K562 (cell line): ENCODE results near the gene RALGPS1. TPM values are rescaled to one million over a fixed set of nuclear protein-coding genes. Genes with fewer than 3 reads are reported as not detected.

Source experiments
- BRD9 ChIP-seq: fragments of 450-650 bp; IDR thresholded peaks from 2 replicates; pipeline ENCODE4 v1.6.1; 2018; ENCODE audit warnings: low read depth; ENCODE audit not compliant: partially characterized antibody
- CBX2 ChIP-seq: fragments of 200-600 bp; sonication (generic); IDR thresholded peaks from one replicate; pipeline ENCODE4 v1.6.1; 2012; ENCODE audit warnings: mild to moderate bottlenecking, low read length, inconsistent platforms; ENCODE audit not compliant: insufficient read depth, poor library complexity, severe bottlenecking
- CREB3 ChIP-seq: fragments of 450-650 bp; conservative IDR thresholded peaks from 2 replicates; pipeline ENCODE4 v1.6.1; 2016; ENCODE audit warnings: missing genetic modification characterization, low read depth, mild to moderate bottlenecking, missing compliant biosample characterization, moderate library complexity
- DEAF1 ChIP-seq: fragments of 450-650 bp; formaldehyde crosslinking; IDR thresholded peaks from 2 replicates; pipeline ENCODE4 v1.4.0; 2020; ENCODE audit warnings: mild to moderate bottlenecking, moderate library complexity
- ELF2 ChIP-seq: fragments of 250-450 bp; sonication (Bioruptor Pico); IDR thresholded peaks from 2 replicates; pipeline ENCODE4 v1.5.0; 2021; ENCODE audit warnings: mild to moderate bottlenecking
- EP300 ChIP-seq: IDR thresholded peaks from 2 replicates; pipeline ENCODE4 v1.6.1; 2012; ENCODE audit warnings: low read length, improper control_type of control experiment
- ERF ChIP-seq: fragments of 450-650 bp; formaldehyde crosslinking; IDR thresholded peaks from 2 replicates; pipeline ENCODE4 v1.4.0; 2020; ENCODE audit warnings: mild to moderate bottlenecking, mixed read lengths
- MLX ChIP-seq, 2 experiments: fragments of 450-650 bp in 1 of 2; sonication (generic) in 1 of 2; formaldehyde crosslinking; conservative IDR thresholded peaks; 2 replicates each; pipeline versions ENCODE4 v1.4.0 to v1.8.1; 2020 to 2022; ENCODE audit warnings: mild to moderate bottlenecking in 1 of 2, missing genetic modification reagents in 1 of 2
- NR2F6 ChIP-seq: fragments of 450-650 bp; formaldehyde crosslinking; IDR thresholded peaks from 2 replicates; pipeline ENCODE4 v1.4.0; 2020; ENCODE audit warnings: mild to moderate bottlenecking
- NR4A1 ChIP-seq, 2 experiments: fragments of 250-450 bp in 1 of 2; fragments of 450-650 bp in 1 of 2; sonication (Bioruptor Pico) in 1 of 2; IDR thresholded peaks; 2 replicates each; pipeline versions ENCODE4 v1.4.0 to v1.6.1; 2016 to 2020; ENCODE audit warnings: mild to moderate bottlenecking in 2 of 2, missing compliant biosample characterization in 1 of 2, missing genetic modification characterization in 1 of 2, moderate library complexity in 1 of 2
- PBX2 ChIP-seq, 2 experiments: IDR thresholded peaks in 1 of 2; conservative IDR thresholded peaks in 1 of 2; 2 replicates each; pipeline ENCODE4 v1.6.1; 2016; ENCODE audit warnings: low read depth in 2 of 2, mild to moderate bottlenecking in 1 of 2, missing compliant biosample characterization in 1 of 2, missing genetic modification characterization in 1 of 2, moderate library complexity in 1 of 2
- RNF219 ChIP-seq: fragments of 250-450 bp; sonication (Bioruptor Pico); IDR thresholded peaks from 2 replicates; pipeline ENCODE4 v1.5.0; 2022; ENCODE audit warnings: mild to moderate bottlenecking
- SMAD3 ChIP-seq: fragments of 450-650 bp; formaldehyde crosslinking; conservative IDR thresholded peaks from 2 replicates; pipeline ENCODE4 v1.4.0; 2020; ENCODE audit warnings: mild to moderate bottlenecking
- ZBTB26 ChIP-seq: fragments of 450-650 bp; formaldehyde crosslinking; IDR thresholded peaks from 2 replicates; pipeline ENCODE4 v1.4.0; 2022; ENCODE audit warnings: missing genetic modification characterization
- ZNF184 ChIP-seq: sonication (generic); formaldehyde crosslinking; IDR thresholded peaks from 2 replicates; pipeline ENCODE4 v1.5.0; 2020; ENCODE audit warnings: missing genetic modification reagents
- ZNF316 ChIP-seq: fragments of 450-650 bp; IDR thresholded peaks from 2 replicates; pipeline ENCODE4 v1.6.1; 2016
- polyA plus RNA-seq, 8 experiments: library from polyadenylated mRNA; depleted of rRNA in 4 of 8; stranded (reverse) in 5 of 8; unstranded in 3 of 8; fragments of >200 nt; fragmentation: Nextera tagmentation in 2 of 8; fragmentation: Illumina TruSeq in 1 of 8; extraction: Ambion mirVana in 2 of 8; extraction: Trizol in 1 of 8; gene quantifications; 2 replicates each; pipeline versions ENCODE4 v1.2.1 to v1.2.3, GENCODE V29; 2011 to 2014; ENCODE audit warnings: inconsistent platforms in 1 of 8, missing spikeins in 1 of 8
- total RNA-seq, 7 experiments: library from RNA; depleted of rRNA in 6 of 7; stranded (reverse); fragments of >200 nt in 6 of 7; fragmentation: Illumina TruSeq in 2 of 7; extraction: Trizol in 2 of 7; gene quantifications; 2 replicates each; pipeline versions ENCODE4 v1.2.1 to v1.2.3, GENCODE V29; 2011 to 2021; ENCODE audit warnings: low replicate concordance in 1 of 7

Gene RALGPS1
- total and polyA plus RNA-seq, 9 of the 15 experiments (the other 6 are each of a cell fraction or from before 2014, with no cell fraction given): 0.04 to 2.6 (median 1.5) TPM

GRCh38 chr9:126984969-126985368 is 70.4 kb downstream of the RALGPS1 start (continued):
- TF ChIP-seq ZBTB26 (CRISPR knock-in tag) (peak; percentile 11; the same call in 1 of the 2 replicates), SMAD3 (CRISPR knock-in tag) (peak; percentile 11; the same call in 1 of the 2 replicates), BRD9 (no peak), NR2F6 (CRISPR knock-in tag) (no peak), ZNF316 (no peak), CBX2 (no peak), NR4A1 (CRISPR knock-in tag; IDR thresholded peaks at IDR 0.05) (no peak), NR4A1 (tag; IDR thresholded peaks at IDR 0.05) (peak; percentile 91), CREB3 (tag) (peak; percentile 67; the same call in 1 of the 2 replicates), PBX2 (CRISPR knock-in tag; IDR thresholded peaks at IDR 0.05; ENCODE audit: low read depth) (no peak), PBX2 (tag; conservative IDR thresholded peaks at IDR 0.05; ENCODE audit: low read depth) (peak; percentile 84), ELF2 (CRISPR knock-in tag) (no peak), RNF219 (CRISPR knock-in tag) (no peak), MLX (CRISPR knock-in tag; conservative IDR thresholded peaks at IDR 0.05) (no peak), DEAF1 (CRISPR knock-in tag) (no peak), ERF (CRISPR knock-in tag) (no peak), ZNF184 (no peak), EP300 (peak; percentile 89)
